GM19035 (cell line): ENCODE results near the gene SLC8A3.

ENCODE experiments used
- ATAC-seq: cut with Tn5 transposase; IDR thresholded peaks from one replicate; pipeline ENCODE4 v1.9.1; 2021; ENCODE audit not compliant: unreplicated experiment

The SLC8A3 gene

GRCh38 chr14:70002589-70003346, 186.0 kb downstream of the SLC8A3 start:
- no peak for ATAC-seq

GRCh38 chr14:70000601-70001000, 188.2 kb downstream of the SLC8A3 start:
- no peak for ATAC-seq

GRCh38 chr14:69999261-69999674, 189.5 kb downstream of the SLC8A3 start:
- ATAC-seq, result no peak

- no peak for ATAC-seq
These were observed 190.9 kb downstream of the SLC8A3 start for GRCh38 chr14:69997849-69998248.

- ATAC-seq, result no peak
These were observed 192.5 kb downstream of the SLC8A3 start for GRCh38 chr14:69996216-69996615.
